GM18520 (cell line): ENCODE data around the gene SCN3A.

Experiments used
- ATAC-seq: cut with Tn5 transposase; IDR thresholded peaks from one replicate; pipeline ENCODE4 v1.9.1; 2021; ENCODE audit not compliant: unreplicated experiment

SCN3A gene

GRCh38 chr2:165058476-165059265 lies 145.2 kb downstream of the SCN3A start:
- ATAC-seq, result no peak

- ATAC-seq, result no peak
Measured at GRCh38 chr2:165057931-165058330, 145.9 kb downstream of the SCN3A start.

DNA sequence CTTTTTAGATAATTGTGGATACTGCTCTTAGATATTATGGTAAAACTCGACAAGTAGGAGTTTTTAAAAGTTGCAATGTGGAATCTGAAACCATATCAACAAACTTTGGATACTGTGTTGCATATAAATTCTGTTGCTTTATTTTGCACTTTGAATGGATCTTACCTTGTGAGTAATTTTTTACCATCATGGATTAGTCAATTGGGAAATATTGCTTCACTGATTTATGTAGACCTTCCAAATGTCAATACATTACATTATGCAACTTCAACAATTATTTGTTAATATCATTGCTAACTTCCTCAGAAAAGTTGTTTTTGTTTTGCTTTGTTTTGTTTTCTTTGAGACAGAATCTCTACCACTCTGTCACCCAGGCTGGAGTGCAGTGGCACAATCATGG lies 146.5 kb downstream of the SCN3A start:
- ATAC-seq, result no peak

DNA sequence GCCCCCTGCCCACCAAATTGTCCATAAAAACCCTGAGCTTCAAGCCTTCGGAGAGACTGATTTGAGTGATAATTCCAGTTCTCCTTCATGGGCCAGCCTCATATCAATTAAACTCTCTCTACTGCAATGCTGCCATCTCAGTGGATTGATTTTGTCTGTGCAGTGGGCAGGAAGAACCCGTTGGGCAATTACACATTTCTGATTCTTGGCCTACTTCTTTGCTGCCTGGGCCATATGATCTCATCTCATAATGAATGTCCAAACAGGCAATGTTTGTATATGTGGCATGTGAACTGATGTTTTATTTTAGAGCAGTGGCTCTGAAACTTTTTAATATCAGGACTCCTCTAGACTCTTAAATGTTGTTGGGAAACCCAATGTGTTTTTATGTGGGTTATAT lies 147.3 kb downstream of the SCN3A start:
- no peak for ATAC-seq

- ATAC-seq, result no peak
Measured at GRCh38 chr2:165055082-165055851, 148.6 kb downstream of the SCN3A start.

DNA sequence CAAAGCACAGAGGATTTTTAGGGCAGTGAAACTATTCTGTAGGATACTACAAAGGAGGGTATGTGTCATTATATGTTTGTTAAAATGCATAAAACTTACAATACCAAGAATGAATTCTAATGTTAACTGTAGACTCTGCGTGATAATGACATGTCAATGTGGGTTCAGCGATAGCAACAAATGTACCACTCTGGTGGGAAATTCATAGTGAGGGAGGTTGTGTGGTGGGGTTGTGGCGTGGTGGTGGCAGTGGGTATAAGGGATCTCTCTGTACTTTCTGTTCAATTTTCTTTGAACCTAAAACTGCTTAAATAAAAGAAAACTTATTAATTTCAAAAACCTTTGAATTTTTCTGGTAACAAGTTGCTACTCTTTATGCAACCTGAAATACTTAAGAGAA lies 149.2 kb downstream of the SCN3A start:
- no peak for ATAC-seq

GRCh38 chr2:165044505-165045303 lies 159.1 kb downstream of the SCN3A start:
- ATAC-seq, result no peak
